Endothelial cell of umbilical vein (primary cell): Measurements from ENCODE around the gene SAE1. TPM values are rescaled to one million over a fixed set of nuclear protein-coding genes. Genes with fewer than 3 reads are reported as not detected.
A peak's percentile ranks its signal among the peaks of the same experiment; 100 is the strongest.

Experiments
- BruUV-seq: library from RNA; stranded (reverse); fragments of 400-500 nt; replicated peaks from 2 replicates; lab custom pipeline; 2021; lab: Mats Ljungman, UMichigan
- CTCF ChIA-PET: fragments of 300-600, 350-600 bp; sonication (Branson Sonifier 250); formaldehyde crosslinking; loops from one replicate; lab custom pipeline; 2021; ENCODE audit warnings: antibody characterized with exemption, inconsistent platforms; lab: Charles Lee
- POLR2A ChIA-PET: fragments of 300-600, 350-600 bp; sonication (Branson Sonifier 250); formaldehyde crosslinking; loops from one replicate; lab custom pipeline; 2021; ENCODE audit warnings: antibody characterized with exemption, inconsistent platforms; lab: Charles Lee
- DNase-seq: peaks from one replicate; pipeline ENCODE4 v3.0.0-alpha.2; 2011; ENCODE audit warnings: low read depth, low spot score
- FAIRE-seq: peaks from 2 replicates; lab custom pipeline; 2011; peaks lifted over from hg19 to GRCh38; lab: Jason Lieb, UNC
- H2AFZ ChIP-seq: 2 replicates; pipeline ENCODE4 v1.6.0; 2012; ENCODE audit warnings: low read depth, low read length, control low read depth, inconsistent platforms
- H3K27ac ChIP-seq: 2 replicates; pipeline ENCODE4 v1.5.1; 2011; ENCODE audit warnings: low read depth, mild to moderate bottlenecking, control low read depth, low read length, moderate library complexity; ENCODE audit not compliant: insufficient read depth
- H3K27me3 ChIP-seq, 2 experiments: 2 replicates each; pipeline versions ENCODE4 v1.6.0 to v1.6.1; 2011; ENCODE audit warnings: low read length in 2 of 2, mixed read lengths in 1 of 2; ENCODE audit not compliant: control insufficient read depth in 2 of 2, insufficient read depth in 2 of 2
- H3K36me3 ChIP-seq, 2 experiments: 2 replicates in 1 of 2; 3 replicates in 1 of 2; pipeline ENCODE4 v1.5.1; 2011; ENCODE audit warnings: low read length in 2 of 2, mild to moderate bottlenecking in 1 of 2, moderate library complexity in 1 of 2; ENCODE audit not compliant: control insufficient read depth in 2 of 2, insufficient read depth in 2 of 2; ENCODE audit errors: extremely low read depth in 1 of 2
- H3K4me1 ChIP-seq: 3 replicates; pipeline ENCODE4 v1.5.1; 2011; ENCODE audit warnings: mild to moderate bottlenecking, low read length; ENCODE audit not compliant: control insufficient read depth, insufficient read depth; ENCODE audit errors: extremely low read depth
- H3K4me2 ChIP-seq: 2 replicates; pipeline ENCODE4 v1.6.1; 2011; ENCODE audit warnings: low read length, control low read depth, mixed read lengths; ENCODE audit not compliant: insufficient read depth
- H3K4me3 ChIP-seq, 3 experiments: fragments of 200-600 bp in 1 of 3; sonication (generic), shearing (Covaris generic) in 1 of 3; replicated peaks in 1 of 3; 2 replicates each; pipeline ENCODE4 v1.5.1; 2011 to 2016; ENCODE audit warnings: control low read depth in 3 of 3, low read length in 3 of 3, mild to moderate bottlenecking in 2 of 3, inconsistent platforms in 1 of 3, low read depth in 1 of 3, moderate library complexity in 1 of 3; ENCODE audit not compliant: insufficient read depth in 1 of 3
- H3K79me2 ChIP-seq: 2 replicates; pipeline ENCODE4 v1.6.0; 2012; ENCODE audit warnings: low read length, inconsistent platforms; ENCODE audit not compliant: control insufficient read depth, insufficient read depth
- H3K9ac ChIP-seq: replicated peaks from 2 replicates; pipeline ENCODE3; 2011; ENCODE audit warnings: low read length, control low read depth; ENCODE audit not compliant: insufficient read depth; ENCODE audit errors: extremely low read depth
- H3K9me1 ChIP-seq: replicated peaks from 3 replicates; pipeline ENCODE4 v1.6.0; 2011; ENCODE audit warnings: mild to moderate bottlenecking, low read length; ENCODE audit not compliant: control insufficient read depth, insufficient read depth; ENCODE audit errors: extremely low read depth
- H3K9me3 ChIP-seq: replicated peaks from 2 replicates; pipeline ENCODE4 v1.5.1; 2012; ENCODE audit warnings: low read length, inconsistent platforms; ENCODE audit not compliant: control insufficient read depth, insufficient read depth
- H4K20me1 ChIP-seq: replicated peaks from 2 replicates; pipeline ENCODE3; 2011; ENCODE audit warnings: mild to moderate bottlenecking, low read length; ENCODE audit not compliant: control insufficient read depth, insufficient read depth; ENCODE audit errors: extremely low read depth
- EZH2 ChIP-seq: IDR thresholded peaks from 2 replicates; pipeline ENCODE4 v1.6.1; 2012; ENCODE audit warnings: borderline replicate concordance, low read depth, mild to moderate bottlenecking, moderate library complexity, low read length, inconsistent platforms; ENCODE audit not compliant: severe bottlenecking
- GATA2 ChIP-seq: IDR thresholded peaks from 2 replicates; pipeline ENCODE4 v1.7.0; 2011; ENCODE audit warnings: low read depth, mild to moderate bottlenecking, moderate library complexity, mixed read lengths, low read length; ENCODE audit not compliant: insufficient read length, insufficient read depth
- JUN ChIP-seq: IDR thresholded peaks from 2 replicates; pipeline ENCODE4 v1.6.1; 2011; ENCODE audit warnings: borderline replicate concordance, low read depth; ENCODE audit not compliant: insufficient read length, insufficient read depth
- MYC ChIP-seq: IDR thresholded peaks from one replicate; pipeline ENCODE4 v1.6.1; 2011; ENCODE audit warnings: mild to moderate bottlenecking, low read depth, low read length
- dilution Hi-C: fragments of 300-500 bp; cut with MboI; formaldehyde crosslinking; loops from one replicate; pipeline ENCODE4 v1.15.0; 2019; ENCODE audit warnings: low sequenced_read_pairs; ENCODE audit not compliant: extremely low pct_ligation_motif_present
- intact Hi-C: fragments of 100-400 bp; cut with micrococcal nuclease; formaldehyde crosslinking; loops from one replicate; pipeline ENCODE4 v1.10.0; 2022
- polyA plus RNA-seq, 4 experiments: library from polyadenylated mRNA; depleted of rRNA in 3 of 4; stranded (reverse) in 3 of 4; unstranded in 1 of 4; fragments of >200 nt; gene quantifications; 2 replicates each; pipeline versions ENCODE4 v1.2.1 to v1.2.3, GENCODE V29; 2011 to 2012; ENCODE audit warnings: missing spikeins in 1 of 4
- total RNA-seq: library from RNA; stranded (reverse); gene quantifications from 2 replicates; pipeline ENCODE4 v1.2.3, GENCODE V29; 2021
- TF ChIP-seq, protein P1 (sequence below), 2 donors: IDR thresholded peaks; 1 replicate in 1 of 2; 2 replicates in 1 of 2; pipeline ENCODE4 v1.5.1; 2011; ENCODE audit warnings: low read length in 2 of 2, mild to moderate bottlenecking in 2 of 2, moderate library complexity in 2 of 2, control low read depth in 1 of 2, inconsistent platforms in 1 of 2, low read depth in 1 of 2; ENCODE audit not compliant: insufficient read depth in 1 of 2; ENCODE audit errors: extremely low read depth in 1 of 2

SAE1 gene
- total and polyA plus RNA-seq, 2 donors (not counting 3 experiments of a cell fraction or from before 2014, with no cell fraction given) = 165 to 219 TPM

DNA sequence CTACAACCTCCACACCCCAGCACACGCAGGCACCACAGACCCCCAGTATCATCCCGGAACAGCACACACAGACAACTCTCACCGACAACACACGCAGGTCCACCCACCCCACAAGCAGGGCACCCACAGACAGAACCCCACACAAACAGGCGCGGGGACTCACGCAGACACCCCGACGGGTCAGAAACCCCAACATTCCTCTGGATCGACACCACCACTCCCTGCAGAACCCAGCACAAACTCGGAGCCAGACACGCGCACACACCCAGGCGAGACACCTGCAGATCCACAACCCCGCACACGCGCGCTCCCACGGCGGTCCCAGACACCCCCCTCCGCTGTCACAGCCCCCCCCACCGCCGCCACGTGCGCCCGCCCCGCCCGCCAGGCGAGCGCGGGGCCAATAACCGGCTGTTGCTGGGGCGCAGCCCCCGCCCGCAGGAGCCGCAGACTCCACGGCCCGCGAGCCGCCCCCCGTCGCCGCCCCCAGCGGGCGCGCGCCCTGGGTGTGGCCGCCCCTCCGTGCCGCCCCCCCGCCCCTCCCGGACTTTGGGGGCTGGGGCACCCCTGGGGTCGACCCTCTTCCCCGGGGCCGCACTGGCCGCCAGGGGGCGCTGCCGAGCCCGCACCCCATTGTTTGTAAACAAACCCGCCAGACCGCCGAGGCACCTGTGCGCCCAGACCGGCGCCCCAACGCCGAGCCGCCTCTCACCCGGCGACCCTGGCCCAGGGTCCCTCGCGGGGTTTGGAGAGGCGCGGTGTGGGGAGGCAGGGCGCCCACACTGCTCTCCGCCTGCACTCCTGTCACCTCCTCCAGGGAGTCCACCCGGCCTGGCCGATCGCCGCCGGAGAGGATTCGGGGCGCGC is 99.7 kb downstream of the SAE1 start:
- BruUV-seq = no TSS peak

More for the DNA sequence above, 99.7 kb downstream of the SAE1 start:
- dilution Hi-C loops (no loop called here), intact Hi-C loops (no loop called here)
- peaks cover 36% of the 10 kb centered on the region for H3K4me1 ChIP-seq
- no peak for FAIRE-seq
- H3K36me3 ChIP-seq = no peaks in the 10 kb centered on the region
- H3K9ac ChIP-seq = peak overlapping the region; percentile 64
- CTCF ChIA-PET = interaction anchor here (1.1 to 3.1 kb wide), 3 partner anchors 13 to 20 kb away, joined by 3 to 31 read pairs (median 3); no protein-coding TSS in a partner anchor
- TF ChIP-seq MYC = no peak
- TF ChIP-seq, protein P1, sequence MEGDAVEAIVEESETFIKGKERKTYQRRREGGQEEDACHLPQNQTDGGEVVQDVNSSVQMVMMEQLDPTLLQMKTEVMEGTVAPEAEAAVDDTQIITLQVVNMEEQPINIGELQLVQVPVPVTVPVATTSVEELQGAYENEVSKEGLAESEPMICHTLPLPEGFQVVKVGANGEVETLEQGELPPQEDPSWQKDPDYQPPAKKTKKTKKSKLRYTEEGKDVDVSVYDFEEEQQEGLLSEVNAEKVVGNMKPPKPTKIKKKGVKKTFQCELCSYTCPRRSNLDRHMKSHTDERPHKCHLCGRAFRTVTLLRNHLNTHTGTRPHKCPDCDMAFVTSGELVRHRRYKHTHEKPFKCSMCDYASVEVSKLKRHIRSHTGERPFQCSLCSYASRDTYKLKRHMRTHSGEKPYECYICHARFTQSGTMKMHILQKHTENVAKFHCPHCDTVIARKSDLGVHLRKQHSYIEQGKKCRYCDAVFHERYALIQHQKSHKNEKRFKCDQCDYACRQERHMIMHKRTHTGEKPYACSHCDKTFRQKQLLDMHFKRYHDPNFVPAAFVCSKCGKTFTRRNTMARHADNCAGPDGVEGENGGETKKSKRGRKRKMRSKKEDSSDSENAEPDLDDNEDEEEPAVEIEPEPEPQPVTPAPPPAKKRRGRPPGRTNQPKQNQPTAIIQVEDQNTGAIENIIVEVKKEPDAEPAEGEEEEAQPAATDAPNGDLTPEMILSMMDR (IDR thresholded peaks at IDR 0.05; ENCODE audit: extremely low read depth in 1 of 2, insufficient read depth in 1 of 2, low read depth in 1 of 2, low read length in 2 of 2) = peak; percentile 63 to 81
- no peak for TF ChIP-seq GATA2
- no peak for TF ChIP-seq EZH2
- TF ChIP-seq JUN = no peak
- no peak overlapping the region for H2AFZ ChIP-seq
- no peaks in the 10 kb centered on the region for H3K9me1 ChIP-seq
- peaks cover 9% of the 10 kb centered on the region for H3K79me2 ChIP-seq
- H3K27ac ChIP-seq = peak overlapping the region; percentile 31
- peak overlapping the region; percentile 57 for H3K4me2 ChIP-seq
- POLR2A ChIA-PET = interaction anchor here (1.5 kb wide), 1 partner anchor 26 kb away, joined by 3 read pairs; the partner anchor contains the start of gene CCDC9
- peak overlapping the region; percentile 55 to 93 (median 70) for H3K4me3 ChIP-seq
- H3K9me3 ChIP-seq = no peaks in the 10 kb centered on the region
- DNase-seq = peak; percentile 61
- H3K27me3 ChIP-seq = no peaks in the 10 kb centered on the region
- no peaks in the 10 kb centered on the region for H4K20me1 ChIP-seq
